NT2/D1 (cell line): ENCODE data around the gene RIMS1.

Source experiments
- SUZ12 ChIP-seq: IDR thresholded peaks from 2 replicates; pipeline ENCODE4 v1.6.1; 2011; ENCODE audit not compliant: insufficient read length, insufficient read depth; ENCODE audit errors: extremely low read depth
- YY1 ChIP-seq: IDR thresholded peaks from 2 replicates; pipeline ENCODE4 v1.6.1; 2011; ENCODE audit not compliant: insufficient read length, insufficient read depth
- ZNF274 ChIP-seq: IDR thresholded peaks from 2 replicates; pipeline ENCODE4 v1.6.1; 2011; ENCODE audit warnings: mild to moderate bottlenecking, low read depth, low read length

GRCh38 chr6:71879016-71879415, 7.3 kb upstream of the RIMS1 start:
- TF ChIP-seq ZNF274 (no peak), SUZ12 (no peak), YY1 (no peak)
